ENCODE data around the gene EPG5. TPM values are rescaled to one million over a fixed set of nuclear protein-coding genes. Genes with fewer than 3 reads are reported as not detected.

The EPG5 gene
- total RNA-seq, 4 donors from 2014 or later = 39.1 to 105 (median 59.0) TPM

DNA sequence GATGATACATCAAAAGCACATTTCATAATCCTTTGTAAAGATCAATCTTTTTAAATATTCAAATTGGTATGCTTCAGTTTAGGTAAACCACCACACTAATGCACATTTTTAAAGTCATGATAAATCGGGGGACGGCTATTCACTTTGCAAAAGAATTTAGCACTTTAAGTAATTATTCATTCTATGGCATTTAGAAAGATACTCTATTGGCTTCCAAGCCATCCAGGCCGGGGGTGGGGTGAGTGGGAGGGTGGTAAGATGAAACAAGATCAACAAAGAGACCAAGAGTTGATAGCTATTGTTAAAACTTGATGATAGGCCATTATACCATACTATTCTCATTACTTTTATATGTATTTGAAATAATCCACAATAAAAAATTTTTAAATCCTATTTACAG lies 41.0 kb downstream of the EPG5 start:
- TF ChIP-seq, protein P1, sequence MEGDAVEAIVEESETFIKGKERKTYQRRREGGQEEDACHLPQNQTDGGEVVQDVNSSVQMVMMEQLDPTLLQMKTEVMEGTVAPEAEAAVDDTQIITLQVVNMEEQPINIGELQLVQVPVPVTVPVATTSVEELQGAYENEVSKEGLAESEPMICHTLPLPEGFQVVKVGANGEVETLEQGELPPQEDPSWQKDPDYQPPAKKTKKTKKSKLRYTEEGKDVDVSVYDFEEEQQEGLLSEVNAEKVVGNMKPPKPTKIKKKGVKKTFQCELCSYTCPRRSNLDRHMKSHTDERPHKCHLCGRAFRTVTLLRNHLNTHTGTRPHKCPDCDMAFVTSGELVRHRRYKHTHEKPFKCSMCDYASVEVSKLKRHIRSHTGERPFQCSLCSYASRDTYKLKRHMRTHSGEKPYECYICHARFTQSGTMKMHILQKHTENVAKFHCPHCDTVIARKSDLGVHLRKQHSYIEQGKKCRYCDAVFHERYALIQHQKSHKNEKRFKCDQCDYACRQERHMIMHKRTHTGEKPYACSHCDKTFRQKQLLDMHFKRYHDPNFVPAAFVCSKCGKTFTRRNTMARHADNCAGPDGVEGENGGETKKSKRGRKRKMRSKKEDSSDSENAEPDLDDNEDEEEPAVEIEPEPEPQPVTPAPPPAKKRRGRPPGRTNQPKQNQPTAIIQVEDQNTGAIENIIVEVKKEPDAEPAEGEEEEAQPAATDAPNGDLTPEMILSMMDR (IDR thresholded peaks at IDR 0.05) = no peak
- no peak for TF ChIP-seq POLR2A (IDR thresholded peaks at IDR 0.05)
- 93 to 95% methylated on average over 3 of the region's 3 CpGs for WGBS, 2 donors
- Histone ChIP-seq H3K4me1 (no peaks in the 10 kb centered on the region), H3K9me3 (no peaks in the 10 kb centered on the region), H3K27me3 (no peaks in the 10 kb centered on the region), H3K4me3 (replicated peaks in 1 of 3) (no peak overlapping the region), H3K27ac (no peak overlapping the region), H3K36me3 (peaks cover 45 to 46% of the 10 kb centered on the region in 2 donors)
- intact Hi-C loops (cut with DNase I) = no loop called here
- DNase-seq = no peak

DNA sequence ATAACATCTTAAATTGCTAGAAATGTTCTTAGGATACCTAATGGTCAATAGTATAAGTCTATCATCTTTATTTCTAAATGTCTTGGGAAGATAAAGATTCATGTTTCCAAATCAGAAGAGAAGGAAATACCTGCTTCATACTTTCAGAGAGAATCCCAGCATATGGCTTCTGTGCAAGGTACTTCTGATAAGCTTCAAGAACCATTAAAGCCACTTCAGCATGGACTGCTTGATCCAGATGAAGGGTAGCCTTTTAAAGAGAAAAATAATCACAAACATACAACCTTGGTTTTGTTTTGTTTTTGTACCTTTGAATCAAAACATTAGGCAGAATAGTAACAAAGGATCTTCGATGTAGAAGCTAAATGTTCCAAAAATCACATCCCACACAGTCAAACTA lies 44.0 kb downstream of the EPG5 start:
- TF ChIP-seq POLR2A (IDR thresholded peaks at IDR 0.05) = no peak
- TF ChIP-seq, protein P1 (IDR thresholded peaks at IDR 0.05) = no peak
- Histone ChIP-seq H3K36me3 (peaks cover 24 to 32% of the 10 kb centered on the region in 2 donors), H3K27me3 (no peaks in the 10 kb centered on the region), H3K4me1 (peaks cover 0 to 9% of the 10 kb centered on the region in 2 donors), H3K9me3 (no peaks in the 10 kb centered on the region), H3K27ac (no peak overlapping the region), H3K4me3 (replicated peaks in 1 of 3) (no peak overlapping the region)
- no peak for DNase-seq
- WGBS, 2 donors = 58 to 67% methylated on average over 1 of the region's 1 CpG
- intact Hi-C loops (cut with DNase I) = no loop called here

DNA sequence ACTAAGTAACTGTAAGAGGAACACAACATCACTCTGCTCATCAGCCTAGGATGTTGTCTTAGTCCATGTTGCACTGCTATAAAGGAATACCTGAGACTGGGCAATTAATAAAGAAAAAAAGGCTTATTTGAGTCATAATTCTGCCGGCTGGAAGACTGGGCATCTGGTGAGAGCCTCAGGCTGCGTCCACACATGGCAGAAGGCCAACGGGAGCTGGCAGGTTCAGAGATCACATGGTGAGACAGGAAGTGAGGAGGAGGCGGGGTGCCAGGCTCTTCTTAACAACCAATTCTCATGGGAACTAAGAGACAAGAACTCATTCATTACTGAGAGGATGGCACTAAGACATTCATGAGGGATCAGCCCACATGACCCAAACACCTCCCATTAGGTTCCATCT lies 46.8 kb downstream of the EPG5 start:
- no peaks in the 10 kb centered on the region for H3K27me3 ChIP-seq
- H3K4me1 ChIP-seq = peaks cover 0 to 9% of the 10 kb centered on the region in 2 donors
- no peak overlapping the region for H3K4me3 ChIP-seq (replicated peaks in 1 of 3)
- no peak overlapping the region for H3K27ac ChIP-seq
- intact Hi-C loops (cut with DNase I) = no loop called here
- H3K36me3 ChIP-seq = peaks cover 34 to 40% of the 10 kb centered on the region in 2 donors
- H3K9me3 ChIP-seq = no peaks in the 10 kb centered on the region
- 31 to 34% methylated on average over 4 of the region's 4 CpGs for WGBS, 2 donors
- TF ChIP-seq, protein P1 (IDR thresholded peaks at IDR 0.05) = no peak
- no peak for TF ChIP-seq POLR2A (IDR thresholded peaks at IDR 0.05)
- DNase-seq = peak; percentile 91 to 94

DNA sequence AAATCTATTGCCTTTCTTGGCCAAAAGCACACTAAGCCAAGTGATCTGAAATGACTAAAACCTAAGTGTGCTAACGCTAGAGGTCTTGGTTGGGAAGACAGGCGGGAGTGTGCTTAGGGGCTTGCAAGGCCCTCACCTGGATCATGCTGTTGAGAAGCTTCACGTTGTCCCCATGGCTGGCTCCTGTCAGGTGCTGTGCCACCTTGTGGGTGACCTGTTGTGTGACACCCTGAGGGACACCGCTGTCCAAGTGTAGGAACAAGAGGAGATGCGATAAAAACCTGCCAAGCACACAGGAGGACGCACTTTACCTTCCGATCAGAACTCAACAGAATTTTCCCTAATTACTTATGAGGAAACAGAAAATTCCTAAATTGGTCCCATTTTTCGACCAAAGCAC lies 50.8 kb downstream of the EPG5 start:
- Histone ChIP-seq H3K9me3 (no peaks in the 10 kb centered on the region), H3K27me3 (no peaks in the 10 kb centered on the region), H3K4me1 (peaks cover 0 to 9% of the 10 kb centered on the region in 2 donors), H3K36me3 (peaks cover 28 to 53% of the 10 kb centered on the region in 2 donors), H3K4me3 (replicated peaks in 1 of 3) (no peak overlapping the region), H3K27ac (no peak overlapping the region)
- TF ChIP-seq, protein P1 (IDR thresholded peaks at IDR 0.05) = no peak
- TF ChIP-seq POLR2A (IDR thresholded peaks at IDR 0.05) = no peak
- intact Hi-C loops (cut with DNase I) = no loop called here
- 93 to 96% methylated on average over 8 of the region's 8 CpGs for WGBS, 2 donors
- DNase-seq = no peak

DNA sequence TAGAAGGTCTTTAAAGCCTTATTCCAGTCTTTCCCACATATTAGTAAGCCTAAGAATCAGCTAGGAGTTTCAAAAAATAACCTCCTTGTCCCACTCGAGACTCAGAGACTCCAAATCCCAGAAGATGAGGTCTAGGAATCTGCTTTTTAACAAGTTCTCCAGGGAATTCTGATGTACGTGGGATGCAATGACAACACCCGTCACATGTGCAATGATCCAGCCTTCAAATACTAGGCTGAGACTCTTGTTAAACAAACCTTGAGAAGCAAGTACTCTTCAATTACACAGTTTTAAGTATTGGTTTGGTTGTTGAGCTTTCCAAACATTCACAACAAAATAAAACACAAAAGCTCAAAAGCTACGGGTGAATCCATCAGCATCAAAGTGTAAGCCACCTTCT lies 53.9 kb downstream of the EPG5 start:
- intact Hi-C loops (cut with DNase I) = no loop called here
- H3K4me3 ChIP-seq (replicated peaks in 1 of 3) = no peak overlapping the region
- WGBS, 2 donors = 60 to 69% methylated on average over 4 of the region's 4 CpGs
- no peaks in the 10 kb centered on the region for H3K27me3 ChIP-seq
- DNase-seq = no peak
- no peak overlapping the region for H3K27ac ChIP-seq
- no peaks in the 10 kb centered on the region for H3K9me3 ChIP-seq
- H3K4me1 ChIP-seq = no peaks in the 10 kb centered on the region
- TF ChIP-seq, protein P1 (IDR thresholded peaks at IDR 0.05) = no peak
- no peak for TF ChIP-seq POLR2A (IDR thresholded peaks at IDR 0.05)
- peaks cover 42 to 74% of the 10 kb centered on the region in 2 donors for H3K36me3 ChIP-seq
